ENCODE data around the gene TPSG1.

- TF ChIP-seq CTCF (IDR thresholded peaks at IDR 0.05; ENCODE audit: low read length) (no peak), EZH2 (IDR thresholded peaks at IDR 0.05; ENCODE audit: borderline replicate concordance, low read length) (no peak)
Measured at GRCh38 chr16:1263591-1264344, 38.7 kb upstream of the TPSG1 start.
